Prostate gland (tissue), 2 donors: ENCODE data around the gene TRIM45.

Experiments used
- CTCF ChIP-seq, 4 experiments: fragments of 200-600 bp in 2 of 4; fragments of 450-650 bp in 2 of 4; sonication (generic) in 2 of 4; IDR thresholded peaks; 1 replicate in 3 of 4; 2 replicates in 1 of 4; pipeline ENCODE4 v1.5.1; 2016 to 2019; ENCODE audit warnings: antibody characterized with exemption in 4 of 4, mild to moderate bottlenecking in 2 of 4, moderate library complexity in 2 of 4
- POLR2A ChIP-seq: fragments of 450-650 bp; IDR thresholded peaks from one replicate; pipeline ENCODE4 v1.6.1; 2016; ENCODE audit warnings: antibody characterized with exemption, mild to moderate bottlenecking
- POLR2AphosphoS5 ChIP-seq: sonication (generic); formaldehyde crosslinking; IDR thresholded peaks from one replicate; pipeline ENCODE4 v1.6.1; 2017; ENCODE audit warnings: antibody characterized with exemption

DNA sequence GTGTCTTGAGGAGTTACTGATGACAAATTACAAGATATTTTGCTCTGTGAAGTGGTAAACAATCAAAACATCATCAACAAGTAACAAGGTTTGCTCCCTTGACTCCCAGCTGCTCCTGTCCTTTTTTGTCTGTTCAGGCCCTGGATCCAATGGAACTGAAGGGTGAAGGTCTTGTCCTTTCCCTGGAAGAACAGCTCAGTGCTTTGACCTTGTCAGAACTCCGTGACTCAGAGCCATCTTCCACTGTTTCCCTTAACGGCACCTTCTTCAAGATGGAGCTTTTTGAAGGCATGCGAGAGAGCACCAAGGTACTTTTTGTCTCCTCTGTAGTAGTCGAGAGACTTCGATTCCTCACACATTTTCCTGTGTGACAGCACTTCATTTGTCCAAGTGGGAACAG is 29.0 kb downstream of the TRIM45 start:
- TF ChIP-seq CTCF (IDR thresholded peaks at IDR 0.05) (no peak), POLR2A (no peak), POLR2AphosphoS5 (no peak)
